Esophagus muscularis mucosa (tissue), 4 donors: ENCODE data around the gene ZNF24. TPM values are rescaled to one million over a fixed set of nuclear protein-coding genes. Genes with fewer than 3 reads are reported as not detected.
A peak's percentile ranks its signal among the peaks of the same experiment; 100 is the strongest.

Experiments
- DNase-seq: peaks from one replicate; pipeline ENCODE4 v3.0.0-alpha.2; 2017; ENCODE audit errors: extremely low spot score
- H3K27ac ChIP-seq, 4 donors: fragments of 200-600 bp; sonication (generic); replicated peaks in 1 of 4; 1 replicate in 3 of 4; 2 replicates in 1 of 4; pipeline ENCODE4 v1.5.1; 2016 to 2019; ENCODE audit warnings: mild to moderate bottlenecking in 1 of 4
- H3K27me3 ChIP-seq, 4 donors: fragments of 200-600 bp; sonication (generic); one replicate each; pipeline versions ENCODE4 v1.5.1 to v1.6.0; 2016 to 2019
- H3K36me3 ChIP-seq, 4 donors: fragments of 200-600 bp; sonication (generic); one replicate each; pipeline ENCODE4 v1.5.1; 2016 to 2019
- H3K4me1 ChIP-seq, 4 donors: fragments of 200-600 bp; sonication (generic); one replicate each; pipeline ENCODE4 v1.5.1; 2016 to 2019
- H3K4me3 ChIP-seq, 4 donors: fragments of 200-600 bp; sonication (generic); 1 replicate in 2 of 4; 2 replicates in 2 of 4; pipeline ENCODE4 v1.5.1; 2016 to 2019; ENCODE audit warnings: mild to moderate bottlenecking in 4 of 4, moderate library complexity in 1 of 4
- H3K9me3 ChIP-seq, 4 donors: fragments of 200-600 bp; sonication (generic); 1 replicate in 3 of 4; 2 replicates in 1 of 4; pipeline ENCODE4 v1.5.1; 2016 to 2019
- CTCF ChIP-seq, 3 experiments: fragments of 200-600 bp in 2 of 3; fragments of 450-650 bp in 1 of 3; sonication (generic) in 2 of 3; IDR thresholded peaks; one replicate each; pipeline ENCODE4 v1.5.1; 2017 to 2019; ENCODE audit warnings: antibody characterized with exemption in 3 of 3, mild to moderate bottlenecking in 2 of 3, moderate library complexity in 1 of 3
- EP300 ChIP-seq: sonication (generic); formaldehyde crosslinking; IDR thresholded peaks from one replicate; pipeline ENCODE4 v1.6.1; 2017; ENCODE audit warnings: antibody characterized with exemption
- POLR2A ChIP-seq: fragments of 450-650 bp; IDR thresholded peaks from one replicate; pipeline ENCODE4 v1.6.1; 2017; ENCODE audit warnings: antibody characterized with exemption, moderate library complexity, mild to moderate bottlenecking, low read depth
- POLR2AphosphoS5 ChIP-seq, 2 donors: sonication (generic); formaldehyde crosslinking; IDR thresholded peaks; one replicate each; pipeline ENCODE4 v1.6.1; 2017; ENCODE audit warnings: antibody characterized with exemption in 2 of 2
- WGBS: methylation state at CpG from one replicate; pipeline ENCODE4 v1.1.5; 2018; 5-methylcytosine and 5-hydroxymethylcytosine counted together
- intact Hi-C: fragments of 100-400 bp; cut with DNase I; formaldehyde crosslinking; loops from one replicate; pipeline ENCODE4 v1.15.1; 2023
- total RNA-seq, 4 donors: library from RNA; depleted of rRNA; stranded (reverse); fragments of >200 nt; gene quantifications; one replicate each; pipeline versions ENCODE4 v1.1.0 to v1.2.1, GENCODE V29; 2016

Gene ZNF24
- 10 to 100 TPM; 31.2 to 41.1 (median 39.3) TPM for total RNA-seq

GRCh38 chr18:35343936-35344735 is at the start of gene ZNF24:
Gene ZNF24, minus strand, starts transcription at chr18:35344420. Its CDS starts 3,770 bp downstream, at chr18:35340650.
- TF ChIP-seq POLR2A: peak; percentile 79
- no peak for TF ChIP-seq CTCF (IDR thresholded peaks at IDR 0.05)
- TF ChIP-seq POLR2AphosphoS5 (IDR thresholded peaks at IDR 0.05): peak; percentile 87 to 93
- TF ChIP-seq EP300: no peak
- no peaks in the 10 kb centered on the region for H3K27me3 ChIP-seq

GRCh38 chr18:35393716-35394115 is 49.5 kb upstream of the ZNF24 start:
- Histone ChIP-seq H3K27ac (no peak overlapping the region), H3K36me3 (no peaks in the 10 kb centered on the region), H3K4me1 (no peaks in the 10 kb centered on the region), H3K9me3 (no peaks in the 10 kb centered on the region), H3K27me3 (no peaks in the 10 kb centered on the region), H3K4me3 (no peak overlapping the region)
- DNase-seq: no peak
- TF ChIP-seq EP300 (no peak), CTCF (IDR thresholded peaks at IDR 0.05) (no peak), POLR2A (no peak), POLR2AphosphoS5 (IDR thresholded peaks at IDR 0.05) (no peak)
- intact Hi-C loops: no loop called here

More at GRCh38 chr18:35343936-35344735, at the start of gene ZNF24:
- H3K4me1 ChIP-seq: peaks cover 28 to 57% (median 44%) of the 10 kb centered on the region in 4 donors
- 1% methylated on average over 40 of the region's 64 CpGs for WGBS
- peak; percentile 97 for DNase-seq
- peaks cover 11 to 20% (median 14%) of the 10 kb centered on the region in 4 donors for H3K36me3 ChIP-seq
- intact Hi-C loops: loop anchor here (2.0 kb wide), 1 partner anchor 53 kb away; the partner anchor contains the start of gene ZSCAN30
- peak within 1 kb of the TSS; percentile 88 to 99 (median 92) for H3K4me3 ChIP-seq
- H3K27ac ChIP-seq: peak within 1 kb of the TSS; percentile 98 to 100 (median 99)
- no peaks in the 10 kb centered on the region for H3K9me3 ChIP-seq

- intact Hi-C loops: no loop called here
- no peak overlapping the region for H3K27ac ChIP-seq
- TF ChIP-seq EP300: no peak
- no peak for TF ChIP-seq POLR2AphosphoS5 (IDR thresholded peaks at IDR 0.05)
- no peak for TF ChIP-seq CTCF (IDR thresholded peaks at IDR 0.05)
- no peak for TF ChIP-seq POLR2A
These were observed 48.2 kb upstream of the ZNF24 start for GRCh38 chr18:35392375-35392774.

GRCh38 chr18:35390951-35391700 is 46.9 kb upstream of the ZNF24 start:
- TF ChIP-seq CTCF (IDR thresholded peaks at IDR 0.05) (no peak), POLR2AphosphoS5 (IDR thresholded peaks at IDR 0.05) (no peak), EP300 (no peak), POLR2A (no peak)
- Histone ChIP-seq H3K4me3 (no peak overlapping the region), H3K36me3 (no peaks in the 10 kb centered on the region), H3K27me3 (no peaks in the 10 kb centered on the region), H3K9me3 (no peaks in the 10 kb centered on the region), H3K4me1 (peaks cover 0 to 4% (median 2%) of the 10 kb centered on the region in 4 donors), H3K27ac (no peak overlapping the region)
- 70% methylated on average over 3 of the region's 3 CpGs for WGBS
- DNase-seq: no peak
- intact Hi-C loops: no loop called here

More at GRCh38 chr18:35392375-35392774, 48.2 kb upstream of the ZNF24 start:
- Histone ChIP-seq H3K4me3 (no peak overlapping the region), H3K9me3 (no peaks in the 10 kb centered on the region), H3K4me1 (no peaks in the 10 kb centered on the region), H3K36me3 (no peaks in the 10 kb centered on the region), H3K27me3 (no peaks in the 10 kb centered on the region)
- no peak for DNase-seq
